NCI-H128 (cell line): ENCODE results near the gene NCKAP1.
"Not testable (repeated sequence)": the region's sequence is repeated elsewhere in the genome, so short reads cannot be mapped to it uniquely, and the experiment has no call there.

Experiments used
- DNase-seq: peaks from one replicate; lab custom pipeline; 2025; ENCODE audit not compliant: unreplicated experiment; lab: John Stamatoyannopoulos, UW

Gene NCKAP1

DNA sequence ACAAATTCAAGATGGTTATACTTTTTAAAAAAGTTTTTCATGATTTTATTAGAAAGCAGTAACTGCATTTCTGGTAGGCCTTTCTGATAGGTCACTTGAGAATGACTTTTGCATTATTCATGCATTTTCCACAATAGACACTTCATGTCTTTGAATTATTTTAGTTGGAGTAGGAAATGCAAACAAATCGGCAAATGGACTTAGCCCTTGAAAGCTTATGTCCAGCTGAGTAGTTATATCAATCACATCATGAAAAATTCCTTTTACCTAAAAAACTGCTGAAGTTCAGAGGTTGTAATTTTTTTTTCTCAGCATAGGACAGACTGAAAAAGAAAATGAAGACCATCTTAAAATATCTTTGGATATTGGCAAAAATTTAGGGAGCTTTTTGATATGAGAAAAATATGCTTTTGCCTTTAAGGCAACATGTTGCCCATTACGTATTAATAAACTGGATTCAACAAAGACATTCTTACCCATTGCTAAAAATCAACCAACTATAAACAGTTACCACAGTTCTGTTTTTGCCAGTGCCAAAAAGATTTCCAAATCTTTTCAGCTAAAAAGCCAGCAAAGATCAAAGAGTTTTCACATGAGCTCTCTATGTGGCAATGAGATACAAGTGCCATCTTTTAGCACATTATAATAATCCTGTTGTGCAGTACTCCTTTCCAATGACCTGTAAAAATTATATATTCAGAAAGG, 126.3 kb downstream of the NCKAP1 start:
- no peak for DNase-seq

DNA sequence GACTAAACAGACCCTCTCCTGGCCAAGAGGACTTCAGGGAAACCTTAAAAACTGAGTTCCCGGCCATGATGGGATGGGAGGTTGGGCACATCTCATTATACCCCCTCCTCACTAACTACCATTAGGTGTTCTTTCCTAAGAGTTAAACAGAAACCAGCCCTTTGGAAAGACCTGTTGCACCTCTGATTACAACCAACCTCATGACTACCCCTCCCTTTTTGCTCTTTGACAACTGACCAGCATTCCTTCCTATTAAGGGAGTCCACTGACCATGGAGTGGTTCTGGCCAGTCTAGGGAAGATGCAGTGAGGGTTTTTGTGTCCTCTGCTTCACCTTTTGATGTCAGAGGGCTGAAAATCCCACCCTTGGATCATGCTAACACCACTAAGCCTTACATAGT, 127.3 kb downstream of the NCKAP1 start:
- no peak for DNase-seq

DNA sequence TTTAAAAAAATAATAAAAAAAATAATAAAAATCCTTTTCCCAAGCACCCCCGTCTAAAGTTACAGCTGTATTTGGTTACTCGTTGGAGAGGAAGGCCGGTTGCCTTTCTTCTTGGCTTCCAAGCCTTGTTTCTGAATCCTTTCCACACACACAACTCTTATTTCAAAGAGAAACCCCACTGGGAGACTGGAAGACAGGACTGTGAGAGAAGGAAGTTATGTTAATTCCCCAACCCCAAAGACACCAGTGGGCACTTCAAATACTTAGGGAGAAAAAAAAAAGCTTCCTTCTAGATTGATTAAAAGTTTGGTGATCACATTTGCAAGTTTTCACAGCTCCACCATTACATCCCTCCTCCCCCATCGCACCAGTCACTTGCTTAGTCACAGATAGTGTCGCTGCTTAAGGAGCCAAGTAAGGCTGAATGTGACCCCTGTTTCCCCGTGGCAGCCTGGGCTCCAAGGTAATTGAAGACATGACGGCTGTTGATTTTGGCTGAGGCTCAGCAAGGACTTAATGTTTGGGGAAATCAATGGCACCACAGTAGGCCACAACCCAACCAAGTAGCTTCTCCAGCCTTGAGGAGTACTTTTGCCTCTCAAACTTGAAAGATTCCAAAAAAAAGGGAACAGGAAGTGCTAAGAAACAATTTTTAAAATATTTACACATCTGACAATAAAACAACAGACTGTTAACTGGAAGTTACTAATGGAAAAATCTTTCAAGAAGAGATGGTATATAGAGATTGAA, 131.0 kb downstream of the NCKAP1 start:
- no peak for DNase-seq

DNA sequence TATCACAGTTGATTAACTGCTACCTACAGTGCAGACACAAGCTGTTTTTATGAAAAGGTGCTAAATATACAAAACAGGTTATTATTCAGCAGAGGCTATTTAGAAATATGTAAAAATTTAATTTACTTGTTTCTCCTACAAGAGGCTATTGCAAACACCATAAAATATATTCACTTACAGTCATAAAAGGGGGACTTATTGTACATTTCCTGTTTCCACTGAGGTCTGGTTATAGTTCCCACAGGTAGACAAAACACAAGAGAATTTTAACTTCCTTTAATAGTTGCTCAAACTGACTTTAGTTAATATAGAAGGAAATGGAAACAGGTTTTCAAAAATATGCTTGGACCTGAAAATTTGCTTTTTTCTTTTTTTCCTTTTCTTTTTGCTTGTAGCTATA, 131.8 kb downstream of the NCKAP1 start:
- no peak for DNase-seq

DNA sequence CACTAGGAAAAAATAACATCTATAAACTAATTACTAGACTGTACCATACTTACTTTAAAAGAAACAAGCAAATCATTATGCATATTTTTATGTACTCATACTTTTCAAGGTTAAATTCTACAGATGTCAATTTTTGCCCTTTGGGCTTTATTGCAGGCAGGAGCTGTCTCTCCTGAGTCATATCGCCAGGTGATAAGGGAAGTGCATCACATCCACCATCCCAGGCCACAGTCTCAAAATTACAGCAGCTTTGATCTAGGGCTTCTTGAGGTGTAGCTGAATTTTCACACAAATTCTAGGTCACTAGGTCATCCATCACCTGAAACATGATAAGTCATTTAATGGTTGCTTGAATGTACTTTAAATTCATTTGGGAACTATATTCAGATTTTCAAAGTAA, 133.4 kb downstream of the NCKAP1 start:
- DNase-seq: no peak

DNA sequence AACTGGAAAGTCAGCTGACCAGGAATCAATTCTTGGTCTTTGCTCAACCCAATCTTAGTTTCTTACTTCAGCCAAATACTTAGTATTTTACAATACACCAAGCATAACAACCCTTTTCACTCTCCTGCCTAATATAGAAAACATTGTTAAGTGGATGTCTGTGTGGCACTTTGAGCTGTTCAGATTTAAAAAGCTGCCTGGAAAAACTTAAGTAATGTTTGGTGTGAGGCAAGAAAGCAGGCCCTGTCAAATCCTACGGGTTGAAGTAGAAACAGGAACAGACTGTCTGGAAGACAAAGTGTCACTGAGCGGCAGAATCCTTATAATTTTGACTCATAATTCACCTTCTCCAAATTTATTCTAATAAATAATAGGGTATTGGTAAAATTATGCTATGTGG, 134.7 kb downstream of the NCKAP1 start:
- no peak for DNase-seq

DNA sequence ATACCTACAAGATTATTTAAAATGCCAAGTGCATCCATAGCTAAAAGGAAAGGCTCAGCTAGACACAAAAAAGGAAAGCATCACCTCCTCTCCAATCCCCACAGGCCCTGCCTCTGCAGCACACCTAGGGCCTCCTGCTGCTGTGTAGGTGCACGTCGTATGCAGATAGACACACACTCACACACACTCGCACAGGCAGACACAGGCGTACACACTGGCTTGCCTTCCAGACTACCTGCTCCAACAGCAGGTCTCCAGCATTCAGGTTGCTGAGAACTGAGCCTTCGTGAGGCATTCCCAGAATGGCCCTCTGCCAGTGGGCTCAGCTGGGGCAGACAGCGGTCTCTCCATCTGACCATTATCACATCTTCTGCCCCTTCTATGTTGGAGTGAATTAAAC, 136.5 kb downstream of the NCKAP1 start:
- DNase-seq: no peak

DNA sequence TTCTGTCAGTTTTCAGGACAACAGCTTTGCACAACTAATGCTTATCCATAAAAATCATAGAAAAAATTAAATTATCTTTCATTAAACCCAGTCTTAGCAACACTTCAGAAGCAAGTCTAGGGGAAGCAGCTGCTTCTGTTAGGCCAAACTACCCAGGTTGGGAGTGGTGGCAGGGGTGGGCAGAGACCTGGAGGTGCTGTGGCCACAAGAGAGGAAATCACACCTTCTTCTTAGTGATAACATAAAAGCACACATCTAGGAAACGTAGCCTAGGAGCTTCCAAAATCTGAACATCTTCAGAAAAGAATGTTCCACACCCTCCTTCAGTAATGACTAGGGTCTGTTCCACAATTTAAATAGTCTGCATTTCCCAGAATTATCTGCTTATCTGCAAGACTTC, 139.5 kb downstream of the NCKAP1 start:
- no peak for DNase-seq

DNA sequence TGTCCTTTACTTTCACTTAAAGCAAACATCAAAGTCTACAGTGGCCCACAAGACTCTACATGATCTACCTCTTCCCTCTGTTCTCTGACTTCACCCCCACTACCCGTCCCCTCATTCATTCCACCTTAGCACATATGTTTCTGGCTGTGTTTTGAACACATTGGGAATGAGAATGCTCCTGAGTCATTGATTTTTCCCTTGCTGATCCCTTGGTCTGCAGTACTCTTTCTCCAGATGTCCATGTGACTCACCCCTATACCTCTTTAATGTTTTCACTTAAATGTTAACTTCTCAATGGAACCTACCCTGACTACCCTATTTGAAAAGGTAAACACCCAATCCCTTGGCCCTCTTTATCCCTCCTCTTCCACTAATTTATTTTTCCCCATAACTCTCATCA, 141.1 kb downstream of the NCKAP1 start:
- no peak for DNase-seq

DNA sequence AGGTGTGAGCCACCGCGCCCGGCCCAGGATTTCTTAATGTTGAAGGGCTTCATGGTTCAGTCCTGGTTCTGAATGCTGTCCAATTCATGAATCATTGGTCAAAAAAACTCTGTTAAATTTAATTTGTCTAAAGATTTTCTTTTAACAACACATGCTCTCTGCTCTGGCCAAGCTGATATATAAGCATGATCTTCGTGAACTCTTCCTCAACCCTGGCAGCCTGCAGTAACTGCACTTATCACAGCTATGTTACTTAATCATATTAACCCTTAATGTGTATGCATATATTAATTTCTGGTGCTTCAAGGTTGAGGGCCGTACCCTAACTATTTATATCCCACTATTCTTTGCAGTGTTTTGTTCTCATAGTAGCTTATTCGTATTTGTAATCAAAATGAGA, 142.5 kb downstream of the NCKAP1 start:
- no peak for DNase-seq

DNA sequence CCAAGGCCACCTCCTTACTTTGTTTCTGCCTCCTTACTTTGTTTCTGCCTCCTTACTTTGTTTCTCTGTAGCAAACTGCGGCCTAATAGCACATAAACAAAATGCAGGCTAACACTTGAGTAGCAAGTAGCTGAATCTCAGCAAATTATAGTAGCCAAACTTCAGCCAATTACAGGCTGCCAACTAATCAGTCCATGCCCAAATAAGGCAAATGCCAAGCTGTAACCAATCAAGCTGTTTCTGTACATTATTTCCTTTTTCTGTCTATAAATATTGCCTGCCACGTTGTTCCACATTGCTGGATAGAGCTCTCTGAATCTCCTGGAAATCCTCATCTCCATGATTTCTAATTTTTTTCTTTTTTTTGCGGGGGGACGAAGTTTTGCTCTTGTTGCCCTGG, 143.1 kb downstream of the NCKAP1 start:
- DNase-seq: no peak

DNA sequence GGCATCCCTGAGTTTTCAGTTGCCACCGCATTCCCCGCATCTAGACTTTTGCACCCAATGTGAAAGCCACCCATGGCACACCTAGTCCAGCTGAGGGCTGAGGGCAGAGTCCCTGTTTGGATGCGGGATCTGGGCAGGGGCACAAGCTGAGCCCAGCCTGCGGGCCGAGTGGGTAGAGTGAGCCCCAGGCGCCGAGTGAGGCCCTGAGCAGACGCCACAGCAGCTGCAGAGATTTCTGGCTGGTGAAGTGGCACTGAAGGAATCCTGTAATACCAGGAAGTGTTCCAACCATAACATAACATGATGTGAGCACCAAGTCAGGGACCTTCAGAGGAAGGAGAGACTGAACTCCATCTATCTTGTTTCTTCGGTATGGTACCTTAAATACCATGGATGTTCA, 144.1 kb downstream of the NCKAP1 start:
- DNase-seq: no peak

DNA sequence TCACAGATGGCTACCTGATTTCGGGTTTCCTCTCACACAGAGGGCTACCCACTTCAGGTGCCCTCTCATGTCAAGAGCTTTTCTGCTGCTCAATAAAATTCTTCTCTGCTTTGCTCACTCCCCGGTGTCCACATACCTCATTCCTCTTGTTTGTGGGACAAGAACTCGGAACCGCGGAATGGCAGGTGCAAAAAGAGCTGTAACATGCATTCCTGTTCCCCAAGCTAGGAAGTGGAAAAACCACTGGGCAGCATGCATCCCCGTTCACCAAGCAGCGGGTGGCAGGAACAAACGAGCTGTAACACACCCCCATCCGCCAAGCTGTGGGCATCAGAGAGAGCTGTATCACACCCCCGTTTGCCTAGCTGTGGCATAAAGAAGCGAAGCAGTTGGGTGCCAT, 144.6 kb downstream of the NCKAP1 start:
- DNase-seq: no peak

DNA sequence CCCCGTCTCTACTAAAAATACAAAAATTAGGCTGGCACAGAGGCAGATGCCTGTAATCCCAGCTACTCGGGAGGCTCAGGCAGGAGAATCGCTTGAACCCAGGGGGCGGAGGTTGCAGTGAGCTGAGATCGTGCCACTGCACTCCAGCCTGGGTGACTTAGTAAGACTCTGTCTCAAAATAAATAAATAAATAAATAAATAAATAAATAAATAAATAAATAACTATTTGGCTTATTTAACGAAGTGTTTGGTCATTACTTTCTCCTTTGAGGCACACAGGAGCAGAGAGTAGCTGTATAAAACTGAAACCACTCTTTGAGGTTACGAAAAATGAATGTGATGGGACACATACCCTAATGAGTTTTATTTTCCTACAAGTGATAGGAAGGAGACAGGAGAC, 145.2 kb downstream of the NCKAP1 start:
- DNase-seq: not testable (repeated sequence)

DNA sequence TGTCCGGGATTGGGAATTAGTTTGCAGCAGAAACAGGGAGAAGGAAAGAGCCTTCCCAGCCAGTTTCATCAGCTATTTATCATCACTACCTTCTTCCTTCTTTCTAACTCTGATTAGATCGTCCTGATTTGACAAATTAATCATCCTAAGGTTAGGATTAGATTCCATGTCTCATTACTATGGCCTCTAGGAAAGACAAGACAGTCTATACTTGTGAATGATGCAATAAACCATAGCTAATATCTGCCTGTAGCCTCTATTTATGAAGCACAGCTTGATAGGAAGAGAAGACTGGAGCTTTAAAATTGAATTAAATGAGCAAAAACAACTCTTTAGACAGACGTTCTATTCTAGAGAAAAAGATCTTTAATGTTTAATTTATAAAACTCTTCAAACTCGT, 146.6 kb downstream of the NCKAP1 start:
- DNase-seq: no peak

DNA sequence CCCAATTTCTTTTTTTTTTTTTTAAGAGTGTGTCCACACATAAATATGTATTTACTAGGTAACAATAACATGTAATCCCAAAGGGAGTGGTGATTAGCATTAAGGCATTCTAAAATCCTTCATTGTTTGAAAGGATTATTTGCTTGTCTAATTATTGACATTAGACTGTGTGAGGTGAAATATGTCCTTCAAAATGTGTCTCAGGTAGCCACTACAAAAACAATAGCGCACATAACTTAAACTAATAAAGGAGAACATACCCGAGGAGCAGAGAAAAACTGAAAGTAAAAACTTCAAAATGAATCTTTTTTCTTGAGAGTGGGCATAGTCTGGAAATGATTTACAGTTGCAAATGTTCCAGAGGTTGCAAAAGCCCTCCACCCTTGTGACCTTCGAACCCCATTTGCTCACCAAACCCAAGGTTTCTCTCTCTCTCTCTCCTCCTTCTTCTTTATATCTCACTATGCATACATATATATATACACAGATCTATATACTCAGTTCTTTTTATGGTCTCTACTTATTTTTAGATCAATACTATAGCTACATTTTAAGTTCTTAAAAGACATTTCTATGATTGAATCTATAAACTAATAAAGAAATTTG, 147.4 kb downstream of the NCKAP1 start:
- DNase-seq: no peak

DNA sequence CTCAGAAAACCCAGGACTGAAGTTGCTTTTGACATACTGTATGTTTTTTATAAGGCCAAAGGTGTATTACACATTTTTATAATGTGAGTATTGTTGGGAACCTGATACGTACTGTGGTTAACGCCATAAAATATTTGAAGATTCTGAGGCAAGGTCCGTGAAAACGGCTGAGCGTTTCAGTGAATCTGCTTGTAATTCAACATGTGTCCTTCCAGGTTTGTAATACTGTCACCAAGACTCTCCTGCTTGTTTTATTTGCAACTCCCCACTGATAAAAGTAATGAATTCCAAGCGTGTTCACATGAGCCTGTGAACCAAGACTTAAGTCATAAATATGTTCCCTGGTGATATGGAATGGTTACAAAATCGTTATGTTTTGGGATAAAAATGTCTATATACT, 148.0 kb downstream of the NCKAP1 start:
- DNase-seq: no peak

DNA sequence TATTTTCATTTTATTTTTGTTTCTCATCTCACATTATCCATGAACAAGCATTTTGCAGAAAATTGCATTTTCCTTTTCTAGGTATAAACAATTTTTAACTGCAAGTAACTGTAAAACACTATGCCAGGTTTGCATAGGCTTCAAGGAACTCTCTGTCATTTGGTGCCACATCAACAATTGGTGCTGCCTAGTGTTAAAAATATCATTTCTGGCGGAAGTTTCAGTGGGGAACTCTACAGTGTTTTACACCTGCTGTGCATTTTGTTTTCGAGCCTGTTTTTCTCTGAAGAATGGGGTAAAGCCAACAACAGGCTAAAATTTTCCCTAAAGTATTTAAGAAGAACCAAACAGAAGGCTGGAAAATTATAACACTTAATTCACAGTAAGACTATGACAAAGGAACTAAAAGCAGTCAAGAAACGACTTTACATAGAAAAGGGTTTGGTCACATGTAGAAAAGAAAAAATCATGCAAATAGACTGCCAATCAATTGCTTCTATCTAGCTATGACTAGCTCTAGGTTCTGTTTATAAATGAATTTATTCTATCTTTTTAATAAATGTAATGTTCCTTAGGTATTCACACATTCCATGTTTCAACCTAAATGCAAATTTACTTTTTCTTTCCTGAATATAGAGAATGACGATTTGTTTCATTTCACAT, 150.4 kb downstream of the NCKAP1 start:
- no peak for DNase-seq

DNA sequence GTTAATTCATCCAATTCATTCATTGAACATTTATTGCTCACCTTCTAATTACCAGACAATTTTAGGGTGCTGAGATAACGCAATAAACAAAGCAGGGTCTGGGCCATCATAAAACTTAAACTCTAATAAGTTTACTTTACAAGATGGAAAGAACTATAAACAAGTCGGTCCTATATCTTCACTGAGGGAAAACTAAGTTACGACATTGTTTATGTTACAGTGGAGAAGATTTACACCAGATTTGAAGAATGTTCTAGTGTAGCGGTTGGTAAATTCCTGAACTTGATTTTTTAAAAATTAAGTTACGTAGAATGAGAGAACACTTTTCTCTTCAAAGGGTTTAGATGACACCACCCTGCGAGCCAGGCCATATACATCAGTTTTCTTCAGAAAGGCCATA, 151.2 kb downstream of the NCKAP1 start:
- DNase-seq: no peak

DNA sequence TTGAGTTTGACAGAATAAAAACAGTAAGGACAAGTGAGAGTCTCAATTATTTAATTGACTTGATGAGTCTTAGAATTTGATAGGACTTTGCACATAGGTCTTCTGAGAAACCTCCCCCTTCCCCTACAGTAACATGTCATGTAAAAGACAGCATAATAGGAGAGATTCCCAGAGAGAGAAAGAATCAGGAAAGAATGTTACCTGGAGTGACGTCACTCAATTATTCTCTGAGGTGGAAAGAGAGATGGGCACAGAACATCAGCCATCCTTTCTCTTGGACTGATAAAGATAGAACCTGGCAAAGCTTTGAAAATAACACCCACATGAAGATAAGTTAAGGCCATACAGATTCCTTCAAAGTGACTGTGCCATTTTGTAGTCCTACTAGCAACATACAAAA, 152.5 kb downstream of the NCKAP1 start:
- no peak for DNase-seq

DNA sequence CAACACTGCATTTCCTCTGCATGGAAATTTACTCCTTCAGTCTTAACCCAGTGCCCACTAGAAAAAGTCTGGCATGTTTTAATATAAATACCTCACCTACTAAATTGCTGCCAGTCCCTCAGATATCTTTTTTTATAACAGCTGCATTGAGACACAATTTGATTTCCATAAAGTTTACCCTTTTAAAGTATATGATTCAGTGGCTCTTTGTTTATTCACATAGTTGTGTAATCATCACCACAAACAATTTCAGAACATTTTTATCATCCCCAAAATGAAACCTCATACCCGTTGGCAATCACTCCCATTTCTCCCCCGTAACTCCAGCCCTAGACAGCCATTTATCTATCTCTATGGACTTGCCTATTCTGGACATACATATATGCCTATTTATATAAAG, 154.8 kb downstream of the NCKAP1 start:
- DNase-seq: no peak

DNA sequence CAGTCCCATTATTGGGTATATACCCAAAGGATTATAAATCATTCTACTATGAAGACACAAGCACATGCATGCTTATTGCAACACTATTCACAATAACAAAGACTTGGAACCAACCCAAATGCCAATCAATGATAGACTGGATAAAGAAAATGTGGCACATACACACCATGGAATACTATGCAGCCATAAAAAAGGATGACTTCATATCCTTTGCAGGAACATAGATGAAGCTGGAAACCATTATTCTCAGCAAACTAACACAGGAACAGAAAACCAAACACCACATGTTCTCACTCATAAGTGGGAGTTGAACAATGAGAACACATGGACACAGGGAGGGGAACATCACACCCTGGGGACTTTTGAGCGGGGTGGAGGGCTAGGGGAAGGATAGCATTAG, 158.2 kb downstream of the NCKAP1 start:
- DNase-seq: not testable (repeated sequence)
